ENCODE measurements around the gene ADCY10. TPM values are rescaled to one million over a fixed set of nuclear protein-coding genes. Genes with fewer than 3 reads are reported as not detected.

ADCY10 gene
- total RNA-seq, 2 donors from 2014 or later = 0.05 to 1.4 TPM

DNA sequence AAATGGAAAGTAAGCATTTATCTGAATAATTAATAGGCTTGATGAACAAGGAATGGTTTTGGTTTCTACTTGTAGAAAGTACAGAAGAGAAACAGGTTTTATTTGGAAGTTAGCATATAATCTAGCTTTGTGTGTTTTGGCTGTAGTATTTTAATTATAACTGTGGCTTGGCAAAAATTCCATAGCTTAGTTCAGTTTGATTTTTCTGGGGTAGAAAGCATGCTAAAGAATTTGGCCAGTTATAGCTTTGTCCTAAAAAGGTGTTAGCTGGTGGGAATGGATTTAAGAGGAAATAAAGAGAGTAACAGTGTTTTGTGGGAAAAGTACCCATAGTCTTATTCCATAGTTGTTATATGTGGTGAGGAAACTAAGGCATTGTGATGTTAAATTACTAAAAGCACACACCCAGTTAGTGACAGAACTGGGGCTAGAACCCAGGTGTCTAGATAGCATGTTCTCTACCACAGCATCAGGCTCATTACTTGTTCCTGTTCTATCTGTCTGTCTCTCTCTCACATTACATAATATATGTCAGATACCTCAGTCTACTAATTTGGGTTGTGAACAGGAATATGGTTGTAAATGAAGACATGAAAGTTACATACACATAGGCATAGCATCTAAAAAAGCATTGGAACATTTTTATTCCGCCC is 137.2 kb downstream of the ADCY10 start:
- Histone ChIP-seq H3K4me1 (replicated peaks) (no peaks in the 10 kb centered on the region), H3K27ac (no peak overlapping the region), H3K9me3 (no peaks in the 10 kb centered on the region), H3K4me3 (no peak overlapping the region), H3K36me3 (no peaks in the 10 kb centered on the region), H3K27me3 (replicated peaks; ENCODE audit: insufficient read depth) (no peaks in the 10 kb centered on the region)
- 97% methylated on average over 1 of the region's 1 CpG for WGBS
- TF ChIP-seq, protein P1, sequence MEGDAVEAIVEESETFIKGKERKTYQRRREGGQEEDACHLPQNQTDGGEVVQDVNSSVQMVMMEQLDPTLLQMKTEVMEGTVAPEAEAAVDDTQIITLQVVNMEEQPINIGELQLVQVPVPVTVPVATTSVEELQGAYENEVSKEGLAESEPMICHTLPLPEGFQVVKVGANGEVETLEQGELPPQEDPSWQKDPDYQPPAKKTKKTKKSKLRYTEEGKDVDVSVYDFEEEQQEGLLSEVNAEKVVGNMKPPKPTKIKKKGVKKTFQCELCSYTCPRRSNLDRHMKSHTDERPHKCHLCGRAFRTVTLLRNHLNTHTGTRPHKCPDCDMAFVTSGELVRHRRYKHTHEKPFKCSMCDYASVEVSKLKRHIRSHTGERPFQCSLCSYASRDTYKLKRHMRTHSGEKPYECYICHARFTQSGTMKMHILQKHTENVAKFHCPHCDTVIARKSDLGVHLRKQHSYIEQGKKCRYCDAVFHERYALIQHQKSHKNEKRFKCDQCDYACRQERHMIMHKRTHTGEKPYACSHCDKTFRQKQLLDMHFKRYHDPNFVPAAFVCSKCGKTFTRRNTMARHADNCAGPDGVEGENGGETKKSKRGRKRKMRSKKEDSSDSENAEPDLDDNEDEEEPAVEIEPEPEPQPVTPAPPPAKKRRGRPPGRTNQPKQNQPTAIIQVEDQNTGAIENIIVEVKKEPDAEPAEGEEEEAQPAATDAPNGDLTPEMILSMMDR (IDR thresholded peaks at IDR 0.05) = no peak
- TF ChIP-seq POLR2A (IDR thresholded peaks at IDR 0.05) = no peak
- intact Hi-C loops (cut with DNase I) = no loop called here
- DNase-seq (ENCODE audit: low spot score) = no peak

GRCh38 chr1:167776151-167776550 is 137.8 kb downstream of the ADCY10 start:
- WGBS = 89% methylated on average over 1 of the region's 1 CpG
- Histone ChIP-seq H3K4me1 (replicated peaks) (no peaks in the 10 kb centered on the region), H3K4me3 (no peak overlapping the region), H3K27ac (no peak overlapping the region), H3K9me3 (no peaks in the 10 kb centered on the region), H3K36me3 (no peaks in the 10 kb centered on the region), H3K27me3 (replicated peaks; ENCODE audit: insufficient read depth) (no peaks in the 10 kb centered on the region)
- no peak for DNase-seq (ENCODE audit: low spot score)
- intact Hi-C loops (cut with DNase I) = no loop called here
- TF ChIP-seq POLR2A (IDR thresholded peaks at IDR 0.05) (no peak), POLR2AphosphoS5 (IDR thresholded peaks at IDR 0.05) (no peak)

GRCh38 chr1:167775178-167775577 is 138.8 kb downstream of the ADCY10 start:
- no peaks in the 10 kb centered on the region for H3K36me3 ChIP-seq
- no peak overlapping the region for H3K4me3 ChIP-seq
- no peaks in the 10 kb centered on the region for H3K4me1 ChIP-seq (replicated peaks)
- H3K27me3 ChIP-seq (replicated peaks; ENCODE audit: insufficient read depth) = no peaks in the 10 kb centered on the region
- DNase-seq (ENCODE audit: low spot score) = no peak
- H3K27ac ChIP-seq = no peak overlapping the region
- H3K9me3 ChIP-seq = no peaks in the 10 kb centered on the region
- 35% methylated on average over 2 of the region's 2 CpGs for WGBS
- no peak for TF ChIP-seq POLR2A (IDR thresholded peaks at IDR 0.05)
- intact Hi-C loops (cut with DNase I) = no loop called here

DNA sequence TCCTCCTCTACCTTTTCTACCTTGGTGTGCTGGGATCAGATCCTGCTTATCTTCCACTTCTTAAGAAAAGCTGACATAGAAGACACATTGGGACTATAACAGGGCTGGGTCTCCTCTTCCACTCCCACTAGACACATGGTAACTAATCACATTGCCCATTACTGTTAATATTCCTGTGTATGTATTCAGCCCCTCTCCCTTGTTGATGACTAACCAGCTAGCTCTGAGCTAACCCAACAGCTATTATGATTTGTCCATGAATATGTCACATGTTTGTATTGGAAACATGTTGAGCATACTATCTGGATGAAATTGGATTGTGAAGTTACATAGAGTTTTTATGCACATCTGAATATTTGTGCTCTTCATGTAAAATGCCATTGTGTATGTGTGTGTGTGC is 139.2 kb downstream of the ADCY10 start:
- Histone ChIP-seq H3K36me3 (no peaks in the 10 kb centered on the region), H3K27ac (no peak overlapping the region), H3K4me1 (replicated peaks) (no peaks in the 10 kb centered on the region), H3K9me3 (no peaks in the 10 kb centered on the region), H3K27me3 (replicated peaks; ENCODE audit: insufficient read depth) (no peaks in the 10 kb centered on the region), H3K4me3 (no peak overlapping the region)
- TF ChIP-seq, protein P1 (IDR thresholded peaks at IDR 0.05) = no peak
- TF ChIP-seq POLR2AphosphoS5 (IDR thresholded peaks at IDR 0.05) (no peak), POLR2A (IDR thresholded peaks at IDR 0.05) (no peak)
- DNase-seq (ENCODE audit: low spot score) = no peak
- intact Hi-C loops (cut with DNase I) = no loop called here

DNA sequence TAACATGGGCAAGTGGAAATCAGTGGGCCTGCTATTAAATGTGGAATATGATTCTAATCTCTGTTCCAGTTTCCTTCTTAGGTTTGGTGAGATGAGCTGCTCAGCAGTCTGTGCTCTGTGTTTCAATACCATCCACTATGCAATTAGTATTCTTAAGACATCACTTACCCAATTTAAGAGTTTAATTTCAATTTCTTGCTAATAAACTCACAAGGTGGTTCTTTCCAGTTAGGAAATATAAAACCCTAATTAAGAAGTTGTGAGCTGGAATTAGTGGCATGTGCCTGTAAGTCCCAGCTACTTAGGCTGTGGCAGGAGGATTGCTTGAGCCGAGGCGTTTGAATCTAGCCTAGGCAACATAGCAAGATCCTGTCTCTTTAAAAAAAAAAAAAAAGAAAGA is 140.4 kb downstream of the ADCY10 start:
- Histone ChIP-seq H3K27ac (no peak overlapping the region), H3K4me3 (no peak overlapping the region), H3K4me1 (replicated peaks) (no peaks in the 10 kb centered on the region), H3K36me3 (no peaks in the 10 kb centered on the region), H3K9me3 (no peaks in the 10 kb centered on the region), H3K27me3 (replicated peaks; ENCODE audit: insufficient read depth) (no peaks in the 10 kb centered on the region)
- TF ChIP-seq, protein P1 (IDR thresholded peaks at IDR 0.05) = no peak
- TF ChIP-seq POLR2AphosphoS5 (IDR thresholded peaks at IDR 0.05) = no peak
- TF ChIP-seq POLR2A (IDR thresholded peaks at IDR 0.05) = no peak
- DNase-seq (ENCODE audit: low spot score) = no peak
- 92% methylated on average over 2 of the region's 2 CpGs for WGBS
- intact Hi-C loops (cut with DNase I) = no loop called here

GRCh38 chr1:167772436-167772835 is 141.5 kb downstream of the ADCY10 start:
- H3K36me3 ChIP-seq = no peaks in the 10 kb centered on the region
- DNase-seq (ENCODE audit: low spot score) = no peak
- H3K27me3 ChIP-seq (replicated peaks; ENCODE audit: insufficient read depth) = no peaks in the 10 kb centered on the region
- no peak overlapping the region for H3K4me3 ChIP-seq
- TF ChIP-seq, protein P1 (IDR thresholded peaks at IDR 0.05) = no peak
- TF ChIP-seq POLR2AphosphoS5 (IDR thresholded peaks at IDR 0.05) (no peak), POLR2A (IDR thresholded peaks at IDR 0.05) (no peak)
- no peak overlapping the region for H3K27ac ChIP-seq
- no peaks in the 10 kb centered on the region for H3K9me3 ChIP-seq
- WGBS = 79% methylated on average over 4 of the region's 4 CpGs
- intact Hi-C loops (cut with DNase I) = no loop called here
- no peaks in the 10 kb centered on the region for H3K4me1 ChIP-seq (replicated peaks)
